Lower leg skin (tissue), 4 donors: ENCODE results near the gene ZNF365. TPM values are rescaled to one million over a fixed set of nuclear protein-coding genes. Genes with fewer than 3 reads are reported as not detected.

Experiments
- DNase-seq, 2 donors: peaks; one replicate each; pipeline ENCODE4 v3.0.0-alpha.2; 2019; ENCODE audit warnings: low spot score in 2 of 2
- H3K4me3 ChIP-seq: fragments of 200-600 bp; sonication (generic); 2 replicates; pipeline ENCODE4 v1.5.1; 2017; ENCODE audit warnings: mild to moderate bottlenecking, low read depth; ENCODE audit not compliant: poor library complexity, severe bottlenecking
- POLR2A ChIP-seq, 2 donors: fragments of 450-650 bp; IDR thresholded peaks; one replicate each; pipeline ENCODE4 v1.6.1; 2016 to 2017; ENCODE audit warnings: antibody characterized with exemption in 2 of 2, mild to moderate bottlenecking in 1 of 2, moderate library complexity in 1 of 2
- WGBS, 2 donors: methylation state at CpG; one replicate each; pipeline ENCODE4 v1.1.5; 2018; 5-methylcytosine and 5-hydroxymethylcytosine counted together
- intact Hi-C: fragments of 100-400 bp; cut with DNase I; formaldehyde crosslinking; loops from one replicate; pipeline ENCODE4 v1.15.0; 2023; ENCODE audit warnings: low total_unique reads
- total RNA-seq, 4 donors: library from RNA; depleted of rRNA; stranded (reverse); fragments of >200 nt; gene quantifications; one replicate each; pipeline ENCODE4 v1.1.0, GENCODE V29; 2016
- TF ChIP-seq, protein P1 (sequence below), 3 donors: fragments of 450-650 bp; IDR thresholded peaks; one replicate each; pipeline ENCODE4 v1.5.1; 2016; ENCODE audit warnings: antibody characterized with exemption in 3 of 3, mild to moderate bottlenecking in 3 of 3, moderate library complexity in 2 of 3

Gene ZNF365
- total RNA-seq, 4 donors from 2014 or later: 0.30 to 4.7 (median 1.1) TPM

DNA sequence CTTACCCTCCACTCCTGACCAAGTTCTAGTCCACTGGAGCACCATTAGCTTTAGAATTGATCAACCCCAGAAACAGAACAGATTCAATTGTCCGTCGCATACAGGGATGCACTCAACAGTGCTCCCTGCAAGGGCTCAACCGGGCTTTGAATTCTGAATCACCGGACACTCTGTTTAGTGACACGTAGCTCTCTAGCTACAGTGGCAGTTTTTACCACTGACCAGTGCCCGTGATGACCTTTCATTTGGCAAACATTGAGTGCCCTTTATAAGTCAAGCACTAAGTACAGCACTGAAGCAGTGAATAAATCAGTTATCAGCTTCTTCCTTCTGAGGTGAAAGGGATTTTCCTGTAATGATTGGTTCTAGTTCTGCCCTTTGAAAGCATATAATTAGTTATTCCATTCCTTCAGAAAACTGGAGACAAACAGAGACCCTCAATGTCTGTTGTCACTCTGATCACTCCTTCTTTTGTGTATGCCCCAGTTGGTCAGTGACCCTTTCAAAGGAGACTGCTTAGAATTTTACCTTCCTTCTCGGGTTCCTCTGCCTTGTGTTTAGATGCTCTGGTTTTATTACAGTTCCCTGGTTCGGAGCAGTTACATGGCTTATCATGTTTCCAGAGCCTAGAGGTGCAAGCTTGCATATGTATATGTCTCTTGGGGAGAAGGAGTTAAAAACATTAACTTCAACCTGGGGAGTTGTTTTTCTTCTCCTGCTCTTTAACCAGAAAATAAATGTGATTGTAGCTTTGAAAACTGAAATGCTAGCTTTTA lies 68.9 kb downstream of the ZNF365 start:
- H3K4me3 ChIP-seq: no peak overlapping the region
- 88 to 91% methylated on average over 8 of the region's 8 CpGs for WGBS, 2 donors
- TF ChIP-seq, protein P1, sequence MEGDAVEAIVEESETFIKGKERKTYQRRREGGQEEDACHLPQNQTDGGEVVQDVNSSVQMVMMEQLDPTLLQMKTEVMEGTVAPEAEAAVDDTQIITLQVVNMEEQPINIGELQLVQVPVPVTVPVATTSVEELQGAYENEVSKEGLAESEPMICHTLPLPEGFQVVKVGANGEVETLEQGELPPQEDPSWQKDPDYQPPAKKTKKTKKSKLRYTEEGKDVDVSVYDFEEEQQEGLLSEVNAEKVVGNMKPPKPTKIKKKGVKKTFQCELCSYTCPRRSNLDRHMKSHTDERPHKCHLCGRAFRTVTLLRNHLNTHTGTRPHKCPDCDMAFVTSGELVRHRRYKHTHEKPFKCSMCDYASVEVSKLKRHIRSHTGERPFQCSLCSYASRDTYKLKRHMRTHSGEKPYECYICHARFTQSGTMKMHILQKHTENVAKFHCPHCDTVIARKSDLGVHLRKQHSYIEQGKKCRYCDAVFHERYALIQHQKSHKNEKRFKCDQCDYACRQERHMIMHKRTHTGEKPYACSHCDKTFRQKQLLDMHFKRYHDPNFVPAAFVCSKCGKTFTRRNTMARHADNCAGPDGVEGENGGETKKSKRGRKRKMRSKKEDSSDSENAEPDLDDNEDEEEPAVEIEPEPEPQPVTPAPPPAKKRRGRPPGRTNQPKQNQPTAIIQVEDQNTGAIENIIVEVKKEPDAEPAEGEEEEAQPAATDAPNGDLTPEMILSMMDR (IDR thresholded peaks at IDR 0.05): no peak
- TF ChIP-seq POLR2A (IDR thresholded peaks at IDR 0.05): no peak
- intact Hi-C loops: no loop called here
- no peak for DNase-seq

DNA sequence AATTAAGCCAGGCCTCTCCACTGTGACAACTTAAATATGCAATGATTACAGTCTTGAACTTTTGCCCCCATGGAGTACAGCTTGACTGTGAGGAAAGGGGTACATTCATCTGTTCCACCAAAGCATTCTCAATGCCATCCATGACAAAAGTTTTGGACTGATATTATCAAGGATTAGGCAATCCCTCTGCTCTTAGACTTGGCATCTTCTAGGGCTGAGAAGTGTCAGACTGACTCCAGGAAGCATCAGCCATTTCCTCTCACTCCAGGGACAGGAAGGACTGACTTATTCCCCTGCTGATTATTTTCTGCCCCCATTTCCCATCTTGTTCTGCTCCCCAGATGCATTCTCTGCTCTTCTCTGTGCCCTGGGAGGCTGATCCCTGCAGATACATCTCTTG lies 69.7 kb downstream of the ZNF365 start:
- no peak for DNase-seq
- intact Hi-C loops: no loop called here
- TF ChIP-seq, protein P1 (IDR thresholded peaks at IDR 0.05): no peak
- TF ChIP-seq POLR2A (IDR thresholded peaks at IDR 0.05): no peak
- H3K4me3 ChIP-seq: no peak overlapping the region

DNA sequence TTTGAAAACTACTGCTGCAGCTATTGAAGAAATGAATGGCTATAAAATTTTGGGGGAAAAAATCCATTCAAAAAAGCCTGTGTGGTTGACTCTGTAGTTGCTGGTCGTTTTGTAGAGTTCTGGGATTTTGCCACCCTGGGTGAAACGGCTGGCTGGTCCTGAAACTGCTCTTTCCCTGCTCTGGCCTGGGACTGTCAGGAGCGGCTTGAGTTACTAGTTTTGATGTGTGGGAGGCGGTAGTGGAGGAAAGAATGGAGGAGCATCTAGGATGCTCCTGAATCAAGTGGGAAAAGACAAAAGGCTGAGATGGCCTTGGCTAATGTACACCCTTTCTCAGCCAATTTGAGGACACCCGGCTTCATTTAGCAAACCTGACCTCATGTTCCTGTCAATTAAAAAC lies 72.5 kb downstream of the ZNF365 start:
- no peak for TF ChIP-seq POLR2A (IDR thresholded peaks at IDR 0.05)
- TF ChIP-seq, protein P1 (IDR thresholded peaks at IDR 0.05): no peak
- intact Hi-C loops: no loop called here
- H3K4me3 ChIP-seq: no peak overlapping the region
- whole genome bisulfite sequencing, 2 donors: 68% methylated on average over 5 of the region's 5 CpGs
- DNase-seq: no peak

DNA sequence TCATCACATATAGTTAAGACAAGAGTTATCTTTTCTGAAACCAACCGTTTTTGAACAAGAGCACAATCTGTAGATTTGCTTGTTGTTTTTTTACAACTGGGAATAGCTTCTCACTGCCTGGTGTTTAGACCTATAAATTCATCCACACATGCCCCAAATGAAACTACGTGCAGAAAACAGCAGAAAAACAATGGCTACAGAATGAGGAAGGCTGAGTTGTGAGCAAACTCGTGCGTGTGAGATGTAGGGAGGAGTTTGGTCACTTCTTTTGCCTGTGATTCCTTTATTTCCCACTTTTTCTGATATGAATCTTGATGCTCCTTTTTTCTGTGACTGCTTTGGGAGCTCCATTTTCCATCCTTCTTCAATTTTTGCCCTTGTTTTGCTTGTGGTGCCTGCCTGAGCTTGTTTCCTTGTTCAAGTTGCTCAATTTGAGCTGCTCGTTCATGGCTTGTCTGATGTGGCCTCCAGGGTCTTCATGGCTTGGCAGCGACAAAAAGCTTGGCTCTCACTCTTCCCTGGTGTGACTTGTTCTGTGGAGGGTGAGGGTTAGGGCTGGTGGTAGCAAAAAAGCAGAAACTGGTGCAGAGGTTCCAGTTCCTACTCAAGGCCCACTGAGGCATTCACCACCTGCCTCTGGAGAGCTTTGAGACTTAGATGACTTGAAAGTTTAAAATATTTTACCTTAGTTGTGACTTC lies 76.9 kb downstream of the ZNF365 start:
- TF ChIP-seq, protein P1 (IDR thresholded peaks at IDR 0.05): no peak
- TF ChIP-seq POLR2A (IDR thresholded peaks at IDR 0.05): no peak
- no peak for DNase-seq
- WGBS, 2 donors: 42 to 54% methylated on average over 6 of the region's 6 CpGs
- intact Hi-C loops: no loop called here
- H3K4me3 ChIP-seq: no peak overlapping the region

DNA sequence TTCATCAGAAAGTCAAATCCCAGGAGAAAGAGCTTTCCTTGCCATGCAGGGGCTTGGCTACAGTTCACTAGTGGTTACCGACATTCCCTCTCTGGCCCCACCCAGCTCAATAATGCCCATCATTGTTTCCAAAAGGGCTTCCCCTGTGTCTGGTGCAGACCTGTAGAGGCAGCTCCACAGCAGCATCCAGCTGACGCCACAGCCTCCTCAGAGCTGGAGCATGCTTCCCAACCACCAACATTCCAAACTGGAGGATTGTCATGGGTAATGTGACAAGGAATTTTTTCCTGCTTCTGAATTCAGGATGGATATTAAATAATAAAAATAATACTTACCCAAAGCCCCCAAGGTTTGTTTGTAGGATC lies 77.4 kb downstream of the ZNF365 start:
- no peak for DNase-seq
- intact Hi-C loops: no loop called here
- 71% methylated on average over 2 of the region's 2 CpGs for WGBS, 2 donors

More for the DNA sequence above, 77.4 kb downstream of the ZNF365 start:
- H3K4me3 ChIP-seq: no peak overlapping the region
- TF ChIP-seq, protein P1 (IDR thresholded peaks at IDR 0.05): no peak
- TF ChIP-seq POLR2A (IDR thresholded peaks at IDR 0.05): no peak

Other genes starting within 250 kb of the ZNF365 start
- gene RTKN2, start 105.5 kb upstream of the ZNF365 start, total RNA-seq: under 1 TPM; 0.61 to 0.97 (median 0.78) TPM